Subcutaneous adipose tissue (tissue), 4 donors: ENCODE data around the gene LGSN. TPM values are rescaled to one million over a fixed set of nuclear protein-coding genes. Genes with fewer than 3 reads are reported as not detected.

Experiments used
- small RNA-seq: library from RNA; depleted of rRNA; stranded (forward); fragments of <200 nt; gene quantifications from one replicate; pipeline ENCODE3, GENCODE V24; 2016
- total RNA-seq, 4 donors: library from RNA; depleted of rRNA; stranded (reverse); fragments of >200 nt; gene quantifications; one replicate each; pipeline ENCODE4 v1.1.0, GENCODE V29; 2016
- TF ChIP-seq, protein P1 (sequence below): fragments of 450-650 bp; IDR thresholded peaks from one replicate; pipeline ENCODE4 v1.5.1; 2016; ENCODE audit warnings: low read depth, mild to moderate bottlenecking, control low read depth, antibody characterized with exemption, moderate library complexity

The LGSN gene
- total RNA-seq, 4 donors from 2014 or later, result not detected

DNA sequence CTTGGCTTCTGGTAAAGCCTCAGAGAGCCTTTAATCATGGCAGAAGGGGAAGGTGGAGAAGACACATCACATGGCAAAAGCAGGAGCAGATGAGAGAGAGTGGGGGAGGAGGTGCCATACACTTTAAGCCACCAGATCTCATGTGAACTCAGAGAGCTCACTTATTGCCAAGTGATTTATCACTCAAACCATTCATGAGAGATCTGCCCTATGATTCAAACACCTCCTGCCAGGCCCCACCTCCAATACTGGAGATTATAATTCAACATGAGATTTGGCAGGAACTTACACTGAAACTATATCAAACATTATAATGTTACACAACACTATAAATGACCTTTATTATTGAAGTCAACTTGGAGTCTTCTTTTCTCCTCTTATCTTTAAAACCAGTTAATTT, 60.6 kb downstream of the LGSN start:
- TF ChIP-seq, protein P1, sequence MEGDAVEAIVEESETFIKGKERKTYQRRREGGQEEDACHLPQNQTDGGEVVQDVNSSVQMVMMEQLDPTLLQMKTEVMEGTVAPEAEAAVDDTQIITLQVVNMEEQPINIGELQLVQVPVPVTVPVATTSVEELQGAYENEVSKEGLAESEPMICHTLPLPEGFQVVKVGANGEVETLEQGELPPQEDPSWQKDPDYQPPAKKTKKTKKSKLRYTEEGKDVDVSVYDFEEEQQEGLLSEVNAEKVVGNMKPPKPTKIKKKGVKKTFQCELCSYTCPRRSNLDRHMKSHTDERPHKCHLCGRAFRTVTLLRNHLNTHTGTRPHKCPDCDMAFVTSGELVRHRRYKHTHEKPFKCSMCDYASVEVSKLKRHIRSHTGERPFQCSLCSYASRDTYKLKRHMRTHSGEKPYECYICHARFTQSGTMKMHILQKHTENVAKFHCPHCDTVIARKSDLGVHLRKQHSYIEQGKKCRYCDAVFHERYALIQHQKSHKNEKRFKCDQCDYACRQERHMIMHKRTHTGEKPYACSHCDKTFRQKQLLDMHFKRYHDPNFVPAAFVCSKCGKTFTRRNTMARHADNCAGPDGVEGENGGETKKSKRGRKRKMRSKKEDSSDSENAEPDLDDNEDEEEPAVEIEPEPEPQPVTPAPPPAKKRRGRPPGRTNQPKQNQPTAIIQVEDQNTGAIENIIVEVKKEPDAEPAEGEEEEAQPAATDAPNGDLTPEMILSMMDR, result no peak

DNA sequence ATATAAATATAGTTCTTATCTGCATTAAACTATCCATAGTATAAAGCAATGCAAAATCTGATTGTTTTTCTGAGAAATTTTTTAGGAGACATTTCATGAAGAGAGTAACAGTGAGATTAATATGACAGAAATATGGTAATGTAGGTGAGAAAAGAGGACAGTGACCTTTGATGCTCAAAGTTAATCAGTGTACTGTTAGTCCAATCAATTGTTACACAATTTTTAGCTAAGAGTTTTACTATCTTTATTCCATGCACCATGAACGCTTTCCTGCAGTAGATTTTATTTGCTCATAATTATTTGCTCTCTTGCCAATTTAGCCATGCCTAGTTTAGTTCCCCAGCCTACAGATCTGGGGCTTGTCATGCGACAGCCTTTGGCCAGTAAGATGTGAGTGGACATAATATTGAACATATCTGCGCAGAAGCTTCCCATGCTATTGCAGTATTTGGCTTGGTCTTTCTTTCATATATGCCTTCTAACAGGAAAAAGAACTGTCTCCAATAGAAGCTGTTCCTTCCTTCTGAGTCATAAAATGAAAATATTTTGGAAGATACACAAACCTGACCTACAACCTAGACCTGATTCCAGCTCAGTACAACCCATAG, 69.8 kb downstream of the LGSN start:
- TF ChIP-seq, protein P1, result no peak

DNA sequence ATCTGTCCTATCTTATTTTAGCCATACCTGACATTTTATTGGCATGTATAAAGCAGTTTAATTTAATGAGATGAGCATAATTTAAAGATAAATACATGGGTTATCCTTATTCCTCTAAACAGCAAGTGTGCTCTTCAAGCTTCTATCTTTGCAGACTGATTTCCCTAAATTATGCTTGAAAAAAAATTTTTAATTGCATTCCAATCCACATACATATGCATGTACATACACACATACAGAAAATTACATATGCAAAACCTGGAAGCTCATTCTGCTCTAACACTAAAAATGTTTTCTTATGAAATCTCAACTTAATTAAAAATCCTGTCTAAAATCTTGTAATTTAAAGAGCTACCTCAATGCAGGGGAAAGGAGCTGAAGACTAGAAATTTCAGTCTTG, 73.2 kb downstream of the LGSN start:
- TF ChIP-seq, protein P1, result no peak

DNA sequence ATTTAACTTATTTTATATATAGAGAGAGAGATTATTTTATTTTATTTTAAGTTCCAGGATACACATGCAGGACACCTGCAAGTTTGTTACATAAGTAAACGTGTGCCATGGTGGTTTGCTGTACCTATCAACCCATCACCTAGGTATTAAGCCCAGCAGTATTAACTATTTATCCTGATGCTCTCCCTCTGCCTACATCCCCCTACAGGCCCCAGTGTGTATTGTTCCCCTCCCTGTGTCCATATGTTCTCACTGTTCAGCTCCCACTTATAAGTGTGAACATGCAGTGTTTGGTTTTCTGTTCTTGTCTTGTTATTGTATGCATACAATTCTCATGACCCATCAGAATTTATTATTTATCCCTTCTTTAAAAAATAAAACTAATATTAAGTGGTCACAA, 73.9 kb downstream of the LGSN start:
- TF ChIP-seq, protein P1, result no peak

DNA sequence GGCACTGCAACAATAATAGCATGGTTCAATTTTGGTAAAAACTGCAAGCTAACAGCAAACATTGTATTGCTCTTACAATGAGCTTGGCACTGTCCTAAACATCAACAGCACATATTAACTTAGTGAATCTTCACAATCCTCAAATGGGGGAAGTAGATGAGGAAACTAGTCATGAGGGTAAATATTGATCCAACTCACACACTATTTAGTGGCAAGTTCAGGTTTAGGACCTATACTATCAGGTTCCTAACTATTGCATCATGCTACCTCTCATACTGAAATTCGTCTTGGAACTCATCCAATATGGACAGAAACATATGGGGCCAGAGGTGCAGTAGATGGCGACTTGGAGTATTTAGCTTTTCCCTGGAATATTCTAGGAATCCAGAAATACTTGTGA, 74.4 kb downstream of the LGSN start:
- TF ChIP-seq, protein P1, result no peak

DNA sequence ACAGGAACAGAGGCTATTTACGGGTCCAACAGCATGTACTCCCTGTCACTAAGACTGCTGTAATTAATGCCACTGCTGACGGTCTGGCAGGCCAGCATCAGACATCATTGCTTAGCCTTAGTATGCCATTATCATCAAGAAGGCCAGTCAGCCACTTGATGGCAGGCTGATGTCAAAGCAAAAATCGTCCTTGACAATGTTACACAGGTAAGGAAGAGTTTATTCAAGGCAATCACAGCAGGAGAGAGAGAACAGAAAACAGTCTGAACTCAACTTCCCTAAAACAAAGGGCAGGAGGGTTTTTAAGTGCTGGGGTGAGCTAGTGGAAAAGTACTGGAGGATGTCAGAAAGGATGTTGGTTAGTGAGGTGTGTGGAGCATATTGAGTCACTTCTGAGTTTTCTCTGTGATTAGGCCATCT, 83.4 kb downstream of the LGSN start:
- TF ChIP-seq, protein P1, result no peak

Small RNAs within 50 kb of the gene (small RNA-seq; reads per million reads assigned to genes)
- not detected for gene SPTLC1P3

Other genes starting within 250 kb of the LGSN start
- 1 to 10 TPM in 1 of 4 donors, under 1 TPM in 2, not detected in 1; 0.22 to 1.2 (median 0.82) TPM for gene FKBP1C, start 108.5 kb downstream of the LGSN start, total RNA-seq